ENCODE results near the gene VPS54. TPM values are rescaled to one million over a fixed set of nuclear protein-coding genes. Genes with fewer than 3 reads are reported as not detected.
"Not testable (repeated sequence)": the region's sequence is repeated elsewhere in the genome, so short reads cannot be mapped to it uniquely, and the experiment has no call there.

VPS54 gene
- polyA plus RNA-seq, 1 of the 3 experiments (the other 2 are of a cell fraction) = 5.3 TPM

DNA sequence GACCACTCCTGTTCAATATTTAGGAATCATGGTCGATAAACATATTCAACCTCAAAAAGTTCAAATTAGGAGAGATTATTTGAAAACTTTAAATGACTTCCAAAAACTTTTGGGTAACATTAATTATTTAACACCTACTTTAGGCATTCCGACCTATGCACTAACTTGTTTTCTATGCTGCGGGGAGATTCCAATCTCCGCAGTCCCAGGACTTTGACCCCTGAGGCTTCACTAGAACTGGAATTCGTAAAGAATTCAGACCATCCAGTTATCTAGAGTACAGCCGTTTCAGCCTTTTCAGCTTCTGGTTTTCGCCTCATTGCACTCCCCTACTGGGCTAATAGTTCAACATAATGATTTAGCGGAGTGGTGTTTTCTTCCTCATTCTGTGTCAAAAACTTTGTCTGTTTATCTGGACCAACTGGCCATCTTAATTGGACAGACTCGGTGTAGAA, 26.1 kb downstream of the VPS54 start:
- H2AFZ ChIP-seq (ENCODE audit: low read depth); H3F3A ChIP-seq (replicated peaks; ENCODE audit: insufficient read depth); H3K4me3 ChIP-seq (ENCODE audit: low read depth in 2 of 2, low read length in 1 of 2); DNase-seq; H3K27ac ChIP-seq (ENCODE audit: low read depth in 2 of 2, low read length in 1 of 2); CTCF ChIA-PET; H3K27me3 ChIP-seq (ENCODE audit: insufficient read depth); H3K4me2 ChIP-seq; POLR2A ChIA-PET; H4K20me1 ChIP-seq (ENCODE audit: insufficient read depth); H3K4me1 ChIP-seq (ENCODE audit: control insufficient read depth in 1 of 2, insufficient read depth in 2 of 2, low read depth in 1 of 2, low read length in 1 of 2); H3K9me3 ChIP-seq; H3K9me2 ChIP-seq; H3K9ac ChIP-seq: not testable (repeated sequence)
- 95% methylated on average over 9 of the region's 9 CpGs for WGBS (ENCODE audit: low lambda C conversion rate)
- Histone ChIP-seq H3K79me2 (ENCODE audit: insufficient read depth) (peaks cover 42% of the 10 kb centered on the region), H3K36me3 (replicated peaks in 1 of 2; ENCODE audit: control insufficient read depth in 1 of 2, insufficient read depth in 2 of 2, low read length in 1 of 2) (peaks cover 0 to 15% of the 10 kb centered on the region in 2 experiments)

- POLR2A ChIA-PET = no interaction called here
- peaks cover 0 to 15% of the 10 kb centered on the region in 2 experiments for H3K36me3 ChIP-seq (replicated peaks in 1 of 2; ENCODE audit: control insufficient read depth in 1 of 2, insufficient read depth in 2 of 2, low read length in 1 of 2)
- CTCF ChIA-PET = no interaction called here
- no peaks in the 10 kb centered on the region for H3K9me2 ChIP-seq
- no peak overlapping the region for H3K9ac ChIP-seq
- no peaks in the 10 kb centered on the region for H4K20me1 ChIP-seq (ENCODE audit: insufficient read depth)
- H3K79me2 ChIP-seq (ENCODE audit: insufficient read depth) = peaks cover 42% of the 10 kb centered on the region
- no peak overlapping the region for H3K4me3 ChIP-seq (ENCODE audit: low read depth in 2 of 2, low read length in 1 of 2)
- TF ChIP-seq RFX5 (IDR thresholded peaks at IDR 0.05; ENCODE audit: low read length) (no peak), SIN3A (IDR thresholded peaks at IDR 0.05; ENCODE audit: borderline replicate concordance, low read depth, low read length) (no peak), USF2 (IDR thresholded peaks at IDR 0.05; ENCODE audit: borderline replicate concordance, low read depth, low read length) (no peak), JUND (IDR thresholded peaks at IDR 0.05) (no peak), NRF1 (IDR thresholded peaks at IDR 0.05; ENCODE audit: low read depth, low read length) (no peak), NFIC (IDR thresholded peaks at IDR 0.05; ENCODE audit: borderline replicate concordance) (no peak), RCOR1 (IDR thresholded peaks at IDR 0.05; ENCODE audit: low read length) (no peak), ZBTB33 (IDR thresholded peaks at IDR 0.05; ENCODE audit: borderline replicate concordance, low read depth) (no peak), ELF1 (IDR thresholded peaks at IDR 0.05) (no peak), TAF1 (IDR thresholded peaks at IDR 0.05; ENCODE audit: borderline replicate concordance, low read depth, low read length) (no peak), RXRA (IDR thresholded peaks at IDR 0.05; ENCODE audit: borderline replicate concordance, low read depth) (no peak)
- TF ChIP-seq, protein P1, sequence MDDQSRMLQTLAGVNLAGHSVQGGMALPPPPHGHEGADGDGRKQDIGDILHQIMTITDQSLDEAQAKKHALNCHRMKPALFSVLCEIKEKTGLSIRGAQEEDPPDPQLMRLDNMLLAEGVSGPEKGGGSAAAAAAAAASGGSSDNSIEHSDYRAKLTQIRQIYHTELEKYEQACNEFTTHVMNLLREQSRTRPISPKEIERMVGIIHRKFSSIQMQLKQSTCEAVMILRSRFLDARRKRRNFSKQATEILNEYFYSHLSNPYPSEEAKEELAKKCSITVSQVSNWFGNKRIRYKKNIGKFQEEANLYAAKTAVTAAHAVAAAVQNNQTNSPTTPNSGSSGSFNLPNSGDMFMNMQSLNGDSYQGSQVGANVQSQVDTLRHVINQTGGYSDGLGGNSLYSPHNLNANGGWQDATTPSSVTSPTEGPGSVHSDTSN (IDR thresholded peaks at IDR 0.05) = no peak
- H3K27me3 ChIP-seq (ENCODE audit: insufficient read depth) = no peaks in the 10 kb centered on the region
- no peaks in the 10 kb centered on the region for H3K9me3 ChIP-seq
- H2AFZ ChIP-seq (ENCODE audit: low read depth) = no peak overlapping the region
- H3F3A ChIP-seq (replicated peaks; ENCODE audit: insufficient read depth) = no peaks in the 10 kb centered on the region
- no peak for DNase-seq
- 83% methylated on average over 13 of the region's 13 CpGs for WGBS (ENCODE audit: low lambda C conversion rate)
- H3K27ac ChIP-seq (ENCODE audit: low read depth in 2 of 2, low read length in 1 of 2) = no peak overlapping the region
- H3K4me1 ChIP-seq (ENCODE audit: control insufficient read depth in 1 of 2, insufficient read depth in 2 of 2, low read depth in 1 of 2, low read length in 1 of 2) = no peaks in the 10 kb centered on the region; a peak in 1 of 4 replicates
- no peak overlapping the region for H3K4me2 ChIP-seq
These were observed 27.1 kb downstream of the VPS54 start for GRCh38 chr2:63992061-63992685.

DNA sequence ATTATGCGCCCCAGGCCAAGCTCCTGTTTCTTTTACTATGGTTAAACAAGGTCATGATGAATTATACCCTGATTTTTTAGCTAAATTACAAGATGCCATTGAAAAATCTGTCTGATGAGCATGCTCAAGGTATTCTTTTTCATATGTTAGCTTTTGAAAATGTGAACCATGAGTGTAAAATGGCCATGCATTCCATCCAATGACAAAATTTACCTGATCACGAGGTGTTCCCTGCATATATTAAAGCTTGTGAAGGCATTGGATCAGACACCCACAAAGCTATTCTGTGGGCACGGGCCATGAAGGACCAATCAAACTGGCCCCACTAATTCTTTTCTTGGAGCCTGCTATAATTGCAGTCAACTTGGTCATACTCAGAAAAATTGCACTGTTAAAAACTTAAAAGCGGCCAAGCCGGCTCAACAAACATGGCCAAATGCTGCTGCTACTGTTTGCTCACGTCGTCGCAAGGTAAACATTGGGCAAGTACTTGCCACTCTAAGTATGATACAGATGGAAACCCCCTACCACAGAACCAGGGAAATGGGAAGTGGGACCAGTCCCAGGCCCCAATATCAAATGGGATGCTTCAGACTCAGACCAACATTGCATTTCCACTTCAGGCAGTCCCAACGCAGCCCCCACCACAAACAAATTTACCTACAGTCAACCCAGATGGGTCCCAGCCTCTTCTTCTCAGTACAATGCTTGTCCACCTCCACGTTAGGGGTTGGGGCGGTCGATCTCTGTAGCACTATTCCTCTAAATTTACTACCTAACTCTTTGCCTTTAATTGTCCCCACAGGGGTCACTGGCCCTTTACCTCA, 27.8 kb downstream of the VPS54 start:
- 96% methylated on average over 12 of the region's 12 CpGs for WGBS (ENCODE audit: low lambda C conversion rate)
- POLR2A ChIA-PET = not testable (repeated sequence)

More for the DNA sequence above, 27.8 kb downstream of the VPS54 start:
- DNase-seq; H4K20me1 ChIP-seq (ENCODE audit: insufficient read depth); H3K4me1 ChIP-seq (ENCODE audit: control insufficient read depth in 1 of 2, insufficient read depth in 2 of 2, low read depth in 1 of 2, low read length in 1 of 2); H3K9me2 ChIP-seq; H3K9ac ChIP-seq; H2AFZ ChIP-seq (ENCODE audit: low read depth); H3K4me2 ChIP-seq; H3K27ac ChIP-seq (ENCODE audit: low read depth in 2 of 2, low read length in 1 of 2); H3K9me3 ChIP-seq; CTCF ChIA-PET; H3K4me3 ChIP-seq (ENCODE audit: low read depth in 2 of 2, low read length in 1 of 2); H3F3A ChIP-seq (replicated peaks; ENCODE audit: insufficient read depth); H3K27me3 ChIP-seq (ENCODE audit: insufficient read depth): not testable (repeated sequence)
- peaks cover 46% of the 10 kb centered on the region for H3K79me2 ChIP-seq (ENCODE audit: insufficient read depth)
- peaks cover 0 to 15% of the 10 kb centered on the region in 2 experiments for H3K36me3 ChIP-seq (replicated peaks in 1 of 2; ENCODE audit: control insufficient read depth in 1 of 2, insufficient read depth in 2 of 2, low read length in 1 of 2)
